ELR (cell line): ENCODE data around the gene PHF21B.
A peak's percentile ranks its signal among the peaks of the same experiment; 100 is the strongest.

Experiments used
- DNase-seq: peaks from one replicate; pipeline ENCODE4 v3.0.0-alpha.2; 2015; ENCODE audit warnings: low read depth

Gene PHF21B

DNA sequence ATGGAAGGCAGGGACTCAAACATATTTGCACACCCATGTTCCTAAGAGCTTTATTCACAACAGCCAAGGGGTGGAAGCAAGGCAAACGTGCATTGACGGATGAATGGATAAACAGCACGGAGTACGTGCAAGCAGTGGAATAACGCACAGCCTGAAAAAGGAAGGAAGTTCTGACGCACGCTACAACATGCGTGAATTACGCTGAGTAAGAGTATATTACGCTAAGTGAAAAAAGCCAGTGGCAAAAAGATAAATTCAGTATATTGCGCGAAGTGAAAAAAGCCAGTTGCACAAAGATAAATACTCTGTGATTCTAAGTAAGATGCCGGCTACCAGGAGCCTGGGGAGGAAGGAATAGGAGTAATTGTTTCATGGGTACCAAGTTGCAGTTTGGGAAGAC is 19.5 kb downstream of the PHF21B start:
- DNase-seq: no peak

DNA sequence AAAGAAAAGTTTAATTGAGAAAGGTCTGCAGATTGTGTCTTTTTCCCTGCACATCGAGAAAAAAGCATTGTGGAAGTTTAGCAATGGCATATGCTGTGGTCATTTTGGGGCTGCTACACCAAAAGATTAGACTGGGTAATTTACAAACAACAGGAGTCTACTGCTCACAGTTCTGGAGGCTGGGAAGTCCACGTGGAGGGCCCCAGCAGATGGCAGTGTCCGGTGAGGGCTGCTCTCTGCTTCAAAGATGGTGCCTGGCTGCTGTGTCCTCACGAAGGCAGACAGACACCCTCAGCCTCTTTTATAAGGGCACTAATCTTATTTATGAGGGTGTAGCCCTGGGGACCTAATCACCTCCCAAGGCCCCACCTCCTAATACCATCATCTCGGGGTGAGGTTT is 21.1 kb downstream of the PHF21B start:
- DNase-seq: peak; percentile 14

DNA sequence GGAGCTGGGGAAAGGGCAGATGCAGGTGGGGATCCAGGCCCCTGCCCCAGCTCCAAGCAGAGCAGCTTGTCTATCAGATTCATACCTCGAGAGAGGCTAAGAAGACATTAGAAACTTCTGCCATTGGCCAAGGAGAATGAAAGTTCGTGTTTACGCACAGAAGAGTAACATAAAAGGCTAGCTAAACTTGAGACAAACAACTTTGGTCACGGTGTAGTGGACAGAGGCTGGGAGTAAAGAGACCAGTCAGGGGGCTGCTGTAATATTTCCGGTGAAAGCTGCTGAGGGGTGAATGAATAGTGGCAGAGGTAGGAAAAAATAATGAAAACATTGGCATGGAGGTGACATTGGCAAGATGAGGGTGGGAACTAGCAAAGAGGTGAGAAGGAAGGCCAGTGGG is 22.9 kb downstream of the PHF21B start:
- DNase-seq: no peak

DNA sequence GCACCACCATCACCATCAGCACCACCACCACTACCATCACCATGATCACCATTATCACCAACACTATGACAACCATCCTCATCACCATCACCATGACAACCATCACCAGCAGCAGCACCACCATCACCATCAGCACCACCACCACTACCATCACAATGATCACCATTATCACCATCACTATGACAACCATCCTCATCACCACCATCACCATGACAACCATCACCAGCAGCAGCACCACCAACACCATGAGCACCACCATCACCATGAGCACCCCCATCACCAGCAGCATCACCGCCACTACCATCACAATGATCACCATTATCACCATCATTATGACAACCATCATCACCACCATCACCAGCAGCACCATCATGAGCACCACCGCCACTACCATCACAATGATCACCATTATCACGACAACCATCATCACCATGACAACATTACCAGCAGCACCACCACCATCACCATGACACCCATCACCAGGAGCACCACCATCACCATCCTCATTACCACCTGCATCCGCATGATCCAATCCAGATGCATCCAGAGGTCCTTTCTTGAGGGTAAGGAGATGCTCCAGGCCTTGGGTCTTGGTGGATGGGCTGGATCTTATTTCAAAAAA is 23.8 kb downstream of the PHF21B start:
- no peak for DNase-seq

DNA sequence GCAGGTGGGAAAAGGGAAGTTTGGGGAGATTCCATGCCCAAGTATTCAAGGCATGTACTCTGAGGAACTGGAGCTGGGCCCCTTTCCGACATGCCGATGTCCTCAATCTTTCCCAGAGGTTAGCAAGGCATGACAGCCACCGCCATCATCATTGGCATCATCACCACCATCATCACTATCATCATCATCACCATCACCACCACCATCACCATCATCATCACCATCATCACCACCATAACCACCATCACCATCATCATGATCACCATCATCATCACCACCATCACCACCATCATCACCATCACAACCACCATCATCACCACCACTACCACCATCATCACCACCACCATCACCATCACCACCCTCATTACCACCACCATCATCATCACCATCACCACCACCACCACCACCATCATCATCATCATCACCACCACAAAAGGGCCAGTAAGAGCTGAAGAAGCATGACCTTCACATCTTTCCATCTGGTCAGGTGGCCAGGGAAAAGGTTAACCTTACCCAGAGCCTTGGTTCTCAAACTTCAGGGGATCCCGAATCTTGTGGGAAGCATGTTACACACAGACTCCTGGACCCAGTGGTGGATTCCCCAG is 25.8 kb downstream of the PHF21B start:
- DNase-seq: no peak

GRCh38 chr22:44982445-44982844 is 27.4 kb downstream of the PHF21B start:
- DNase-seq: no peak

DNA sequence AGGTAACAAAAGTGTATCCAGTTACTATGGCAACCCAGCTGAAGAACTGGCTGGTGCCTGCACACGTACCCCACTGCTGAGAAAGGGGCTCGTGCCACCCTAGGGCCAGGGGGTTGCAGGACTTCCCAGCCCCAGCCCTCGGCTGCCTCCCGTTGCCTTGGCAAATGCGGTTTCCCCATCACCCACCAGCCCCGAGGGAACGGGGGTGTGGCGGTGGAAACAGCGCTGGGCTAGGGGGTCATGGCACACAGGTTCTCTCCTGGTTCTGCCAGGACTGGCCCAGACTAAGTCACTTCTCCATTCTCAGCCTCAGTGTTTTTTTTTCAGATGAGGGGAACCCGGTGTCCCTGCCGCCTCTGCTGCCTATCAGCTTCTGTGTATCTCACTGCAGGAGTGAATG is 27.9 kb downstream of the PHF21B start:
- DNase-seq: no peak

- DNase-seq: no peak
Observed at GRCh38 chr22:44979154-44979553, 30.7 kb downstream of the PHF21B start.

GRCh38 chr22:44975427-44976262 is 34.2 kb downstream of the PHF21B start:
- DNase-seq: peak; percentile 81

GRCh38 chr22:44974454-44974853 is 35.4 kb downstream of the PHF21B start:
- no peak for DNase-seq

DNA sequence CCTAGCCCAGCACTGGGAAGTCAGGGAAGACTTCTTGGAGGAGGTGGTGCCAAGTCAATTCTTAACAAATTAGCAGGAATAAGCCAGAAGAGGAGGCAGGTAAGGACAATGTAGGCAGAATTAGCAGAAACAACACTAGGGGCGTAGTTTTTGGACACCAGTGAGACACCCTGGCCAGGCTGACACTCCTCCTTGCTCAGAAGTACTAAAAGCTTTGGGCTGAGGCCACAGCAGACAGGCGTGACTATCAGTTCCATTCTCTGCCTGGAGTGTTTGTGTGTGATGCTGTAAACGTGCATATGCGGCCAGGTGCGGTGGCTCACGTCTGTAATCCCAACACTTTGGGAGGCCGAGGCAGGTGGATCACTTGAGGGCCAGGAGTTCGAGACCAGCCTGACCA is 36.0 kb downstream of the PHF21B start:
- no peak for DNase-seq

- no peak for DNase-seq
Observed at GRCh38 chr22:44972363-44973083, 37.3 kb downstream of the PHF21B start.

GRCh38 chr22:44971651-44972362 is 38.0 kb downstream of the PHF21B start:
- DNase-seq: no peak

GRCh38 chr22:44970291-44970690 is 39.5 kb downstream of the PHF21B start:
- no peak for DNase-seq

DNA sequence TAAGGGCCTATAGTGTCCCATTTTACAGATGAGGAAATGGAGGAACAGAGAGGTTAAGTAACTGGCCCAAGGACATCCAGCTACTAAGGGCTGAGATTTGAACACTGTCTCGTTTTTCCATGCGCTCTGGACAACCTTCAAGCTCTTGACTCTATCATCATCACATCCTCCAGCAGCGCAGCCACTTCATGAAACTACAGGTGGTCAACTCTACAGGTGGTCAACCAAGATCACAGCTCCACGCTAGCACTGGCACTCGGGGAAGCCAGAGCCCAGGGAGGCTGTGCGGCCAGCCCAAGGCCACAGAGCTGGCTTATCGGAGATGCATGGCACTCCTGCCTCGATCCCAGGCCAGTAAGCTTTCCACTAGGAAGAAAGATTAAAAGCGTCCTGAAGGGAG is 40.0 kb downstream of the PHF21B start:
- DNase-seq: no peak

GRCh38 chr22:44968736-44969135 is 41.1 kb downstream of the PHF21B start:
- no peak for DNase-seq

DNA sequence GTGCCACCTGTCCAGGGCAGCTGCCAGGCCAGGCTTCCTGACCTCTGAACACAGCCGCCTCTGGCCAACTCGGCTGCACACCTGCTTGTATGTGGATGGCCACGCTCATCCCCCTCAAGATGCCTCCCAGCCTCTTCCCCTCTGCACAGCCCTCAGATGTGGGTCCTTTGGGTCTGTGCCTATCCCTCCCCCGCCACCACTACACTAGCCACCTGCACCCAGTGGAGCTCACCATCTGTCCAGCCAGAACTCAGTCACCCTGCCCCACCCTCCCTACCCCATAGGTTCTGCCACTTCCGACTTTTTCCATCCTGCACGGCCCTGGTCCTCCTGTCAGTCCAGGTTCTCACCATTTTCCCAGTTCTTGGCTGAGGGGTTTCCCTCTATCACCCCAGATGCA is 44.6 kb downstream of the PHF21B start:
- DNase-seq: no peak

- no peak for DNase-seq
Observed at GRCh38 chr22:44964722-44965078, 45.1 kb downstream of the PHF21B start.

GRCh38 chr22:44963832-44964721 is 45.7 kb downstream of the PHF21B start:
- no peak for DNase-seq

- DNase-seq: no peak
Observed at GRCh38 chr22:44962741-44963454, 46.9 kb downstream of the PHF21B start.
